HG02884 (cell line): ENCODE data around the gene CDK11A.
"Not testable (repeated sequence)": the region's sequence is repeated elsewhere in the genome, so short reads cannot be mapped to it uniquely, and the experiment has no call there.

ENCODE experiments used
- ATAC-seq: cut with Tn5 transposase; IDR thresholded peaks from one replicate; pipeline ENCODE4 v1.9.1; 2021; ENCODE audit warnings: mild to moderate bottlenecking, moderate library complexity; ENCODE audit not compliant: unreplicated experiment

CDK11A gene

DNA sequence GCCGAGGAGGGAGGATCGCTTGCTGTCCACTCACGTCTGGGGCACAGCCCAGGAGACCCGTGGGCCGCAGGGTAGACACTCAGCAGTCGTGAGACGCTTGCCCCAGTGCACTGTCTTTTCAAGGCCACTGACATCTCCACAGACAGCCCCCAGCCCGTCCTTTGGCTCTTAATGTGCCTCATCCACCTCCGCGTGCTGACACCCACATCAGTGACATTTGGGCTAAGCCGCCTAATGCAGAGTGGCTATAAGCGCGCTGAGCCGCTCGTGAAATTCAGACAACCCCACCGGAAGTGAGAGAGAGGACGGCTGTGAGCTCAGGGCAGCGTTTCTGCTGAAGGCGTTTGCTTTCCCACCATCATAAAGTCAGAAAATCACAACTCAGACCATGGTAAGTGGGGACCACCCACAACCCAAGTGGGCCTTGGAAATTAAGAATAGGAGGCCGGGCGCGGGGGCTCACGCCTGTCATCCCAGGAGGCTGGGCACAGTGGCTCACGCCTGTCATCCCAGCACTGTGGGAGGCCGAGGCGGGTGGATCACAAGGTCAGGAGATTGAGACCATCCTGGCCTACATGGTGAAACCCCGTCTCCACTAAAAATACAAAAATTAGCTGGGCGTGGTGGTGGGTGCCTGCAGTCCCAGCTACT, 40.0 kb downstream of the CDK11A start:
- no peak for ATAC-seq

DNA sequence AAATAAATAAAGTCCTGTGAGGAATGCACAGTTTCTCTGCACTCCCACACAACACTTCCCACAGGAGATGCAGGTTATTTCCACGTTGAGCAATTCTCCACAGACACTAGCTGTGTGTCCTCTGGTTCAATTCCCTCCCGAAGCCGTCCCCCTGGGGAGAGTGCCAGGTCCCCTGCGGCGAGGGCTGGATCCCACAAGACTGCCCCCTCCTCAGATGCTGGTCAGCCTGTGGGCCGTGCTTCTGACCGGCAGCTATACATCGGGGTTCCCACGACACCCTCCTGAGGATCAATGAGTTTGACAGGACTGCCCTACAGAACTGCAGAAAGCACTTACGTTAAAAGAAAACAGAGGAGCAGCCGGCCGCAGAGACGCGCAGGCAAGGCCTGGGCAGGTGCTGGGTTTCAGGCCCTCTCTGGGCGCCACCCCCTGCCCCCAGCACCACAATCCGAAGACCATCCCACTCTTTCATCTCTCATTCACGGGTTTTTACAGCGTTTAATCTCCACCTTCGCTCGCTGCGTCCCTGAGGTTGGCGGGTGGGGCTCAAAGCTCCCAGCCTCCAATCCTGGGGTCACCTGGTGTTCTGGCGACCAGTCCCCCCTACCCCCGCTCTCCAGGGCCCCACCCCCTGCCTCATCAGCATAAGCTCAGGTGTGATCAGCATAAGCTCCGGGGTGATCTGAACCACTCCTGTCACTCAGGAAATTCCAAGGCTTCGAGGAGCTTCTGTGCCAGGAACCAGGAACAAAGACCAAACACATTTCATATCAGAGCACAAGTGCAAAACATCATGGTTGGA, 40.9 kb downstream of the CDK11A start:
- no peak for ATAC-seq

GRCh38 chr1:1680912-1681273, 43.3 kb downstream of the CDK11A start:
- no peak for ATAC-seq

DNA sequence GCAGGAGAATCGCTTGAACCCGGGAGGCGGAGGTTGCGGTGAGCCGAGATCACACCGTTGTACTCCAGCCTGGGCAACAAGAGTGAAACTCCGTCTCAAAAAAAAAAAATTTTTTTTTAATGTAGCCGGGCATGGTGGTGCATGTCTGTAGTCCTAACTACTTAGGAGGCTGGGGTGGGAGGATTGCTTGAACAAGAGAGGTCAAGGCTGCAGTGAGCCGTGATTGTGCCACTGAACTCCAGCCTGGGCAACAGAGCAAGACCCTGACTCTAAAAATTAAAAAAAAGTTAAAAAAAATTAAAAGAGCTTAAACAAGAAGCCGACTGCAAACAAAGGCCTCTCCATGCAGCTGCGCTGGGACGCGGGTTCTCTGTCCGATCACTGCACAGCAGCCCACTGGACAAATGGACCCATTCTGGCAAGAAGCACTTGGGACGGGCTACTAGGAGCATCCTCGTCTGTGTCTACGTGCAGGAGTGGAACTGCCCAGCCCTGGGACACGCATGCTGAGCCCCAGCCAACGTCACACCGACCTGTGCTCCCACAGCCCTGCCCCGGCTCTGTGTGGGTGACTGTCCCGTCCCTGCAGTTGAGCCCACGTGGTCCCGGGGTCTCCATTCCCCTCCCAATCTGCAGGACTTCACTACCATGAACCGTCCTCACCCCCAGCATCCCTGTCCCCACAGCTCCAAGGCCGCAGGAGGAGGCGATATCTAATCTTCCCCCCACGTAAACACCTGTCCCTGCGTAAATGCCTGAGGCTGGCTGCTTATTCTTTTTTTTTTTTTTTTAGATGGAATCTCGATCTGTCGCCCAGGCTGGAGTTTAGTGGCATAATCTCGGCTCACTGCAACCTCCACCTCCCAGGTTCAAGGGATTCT, 43.9 kb downstream of the CDK11A start:
- no peak for ATAC-seq

GRCh38 chr1:1678581-1679380, 45.4 kb downstream of the CDK11A start:
- no peak for ATAC-seq

DNA sequence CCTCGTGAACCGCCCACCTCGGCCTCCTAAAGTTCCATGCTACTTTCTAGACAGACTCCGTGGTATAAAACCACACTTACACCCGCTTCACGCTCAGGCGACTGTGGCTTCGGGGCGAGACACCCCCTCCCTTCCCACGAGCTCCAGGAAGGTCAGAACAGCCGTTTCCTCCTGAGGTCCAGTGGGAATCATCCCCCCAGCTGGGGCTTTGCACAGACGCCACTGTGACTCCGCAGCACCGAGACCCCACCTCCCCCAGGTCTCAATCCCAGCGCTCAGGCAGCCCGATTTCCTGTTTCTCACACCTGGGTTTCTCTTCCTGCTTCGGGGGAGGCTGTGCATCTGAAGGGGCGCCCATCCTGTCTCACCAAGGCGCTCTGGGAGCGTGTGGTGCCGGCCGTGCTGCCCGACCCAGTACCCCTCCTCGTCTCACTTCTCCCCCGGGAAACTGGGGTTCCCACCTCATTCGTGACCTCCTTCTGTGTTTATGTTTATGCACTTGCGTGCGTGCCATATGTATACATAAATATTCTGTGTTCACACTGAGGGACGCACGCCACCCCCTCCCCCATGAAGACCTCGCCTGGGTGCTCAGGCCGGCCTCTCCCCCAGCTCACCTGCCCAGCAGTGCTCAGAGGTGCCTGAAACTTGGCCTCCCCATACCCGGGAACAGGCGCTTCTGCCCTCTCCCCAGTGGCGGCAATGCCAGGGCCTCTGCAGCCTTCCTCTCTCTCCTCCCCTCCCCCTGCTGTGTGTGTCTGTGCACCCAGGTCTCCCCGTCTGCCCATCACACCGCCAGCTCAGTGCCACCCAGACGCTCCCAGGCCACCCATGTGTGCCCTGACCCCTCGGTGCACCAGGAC, 46.2 kb downstream of the CDK11A start:
- ATAC-seq = peak; percentile 54

DNA sequence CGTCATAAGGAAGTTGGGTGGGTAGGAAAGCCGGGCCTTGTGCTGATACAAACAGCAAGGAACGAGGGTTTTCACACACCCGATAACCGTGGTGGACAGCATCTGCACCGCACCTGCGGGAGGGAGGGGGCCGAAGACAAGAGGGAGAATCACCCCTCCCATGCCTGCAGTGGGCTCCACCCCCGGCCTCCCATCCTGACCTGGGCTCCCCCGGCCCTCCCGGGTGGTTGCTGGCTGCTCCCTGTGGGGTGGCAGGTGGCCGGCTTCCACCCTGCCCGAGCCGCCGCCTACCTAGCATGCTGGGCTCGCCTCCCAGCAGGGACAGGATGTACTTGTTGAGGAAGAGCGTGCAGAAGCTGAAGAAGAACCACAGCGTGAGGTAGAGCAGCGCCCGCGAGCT, 48.1 kb downstream of the CDK11A start:
- ATAC-seq = not testable (repeated sequence)

DNA sequence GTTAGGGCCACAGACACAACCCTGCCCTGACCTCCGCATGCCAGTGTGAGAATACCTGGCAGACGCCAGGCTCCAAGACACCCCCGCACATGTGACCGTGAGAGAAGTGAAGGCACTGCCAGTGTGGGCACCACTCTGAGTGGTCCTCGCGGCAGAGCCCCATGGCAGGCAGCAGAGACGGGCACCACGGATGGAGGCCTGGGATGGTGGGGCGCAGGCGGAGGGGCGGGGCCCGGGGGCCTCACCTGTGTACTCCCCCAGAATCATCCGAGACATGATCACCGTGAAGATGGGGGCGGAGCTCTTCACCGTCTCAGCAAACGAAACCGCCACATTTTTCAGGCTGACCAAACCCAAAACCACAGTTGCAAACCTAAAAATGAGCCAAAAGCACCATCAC, 48.9 kb downstream of the CDK11A start:
- not testable (repeated sequence) for ATAC-seq

GRCh38 chr1:1674806-1675205, 49.4 kb downstream of the CDK11A start:
- not testable (repeated sequence) for ATAC-seq

DNA sequence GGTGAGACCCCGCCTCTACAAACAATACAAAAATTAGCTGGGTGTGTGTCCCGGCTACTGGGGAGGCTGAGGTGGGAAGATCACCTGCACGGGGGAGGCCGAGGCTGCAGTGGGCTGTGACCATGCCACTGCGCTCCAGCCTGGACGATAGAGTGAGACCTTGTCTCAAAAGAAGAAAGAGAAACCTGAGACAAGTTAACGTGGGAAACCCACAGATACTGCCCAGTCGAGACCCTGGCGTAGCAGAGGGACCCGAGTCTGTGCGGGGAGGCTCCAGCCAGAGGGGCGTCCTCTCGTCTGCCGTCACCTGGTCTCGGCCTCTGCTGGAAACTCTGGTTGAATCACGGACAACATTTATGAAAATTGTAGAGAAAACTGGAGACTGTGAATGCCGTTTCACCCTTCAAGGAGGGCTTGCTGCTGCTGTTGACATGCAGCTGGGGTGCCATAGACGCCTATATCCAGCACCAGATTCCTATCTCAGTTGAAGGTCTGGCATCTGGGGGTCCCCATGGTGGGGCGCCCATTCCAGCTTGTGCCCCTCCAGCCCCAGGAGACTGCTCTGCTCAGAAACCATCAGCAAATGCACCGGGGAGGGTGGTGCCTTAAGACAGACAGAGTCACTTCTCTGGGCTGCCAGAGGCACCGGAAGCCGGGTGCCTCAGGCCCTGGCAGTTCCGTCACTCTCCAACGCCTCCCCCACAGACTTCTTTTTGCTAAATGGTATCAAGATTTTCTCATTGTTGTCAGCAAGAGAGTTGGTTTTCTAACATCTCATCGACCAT, 51.8 kb downstream of the CDK11A start:
- no peak for ATAC-seq

- ATAC-seq = no peak
Measured at GRCh38 chr1:1671365-1672119, 52.6 kb downstream of the CDK11A start.

- no peak for ATAC-seq
Measured at GRCh38 chr1:1670866-1671265, 53.3 kb downstream of the CDK11A start.

DNA sequence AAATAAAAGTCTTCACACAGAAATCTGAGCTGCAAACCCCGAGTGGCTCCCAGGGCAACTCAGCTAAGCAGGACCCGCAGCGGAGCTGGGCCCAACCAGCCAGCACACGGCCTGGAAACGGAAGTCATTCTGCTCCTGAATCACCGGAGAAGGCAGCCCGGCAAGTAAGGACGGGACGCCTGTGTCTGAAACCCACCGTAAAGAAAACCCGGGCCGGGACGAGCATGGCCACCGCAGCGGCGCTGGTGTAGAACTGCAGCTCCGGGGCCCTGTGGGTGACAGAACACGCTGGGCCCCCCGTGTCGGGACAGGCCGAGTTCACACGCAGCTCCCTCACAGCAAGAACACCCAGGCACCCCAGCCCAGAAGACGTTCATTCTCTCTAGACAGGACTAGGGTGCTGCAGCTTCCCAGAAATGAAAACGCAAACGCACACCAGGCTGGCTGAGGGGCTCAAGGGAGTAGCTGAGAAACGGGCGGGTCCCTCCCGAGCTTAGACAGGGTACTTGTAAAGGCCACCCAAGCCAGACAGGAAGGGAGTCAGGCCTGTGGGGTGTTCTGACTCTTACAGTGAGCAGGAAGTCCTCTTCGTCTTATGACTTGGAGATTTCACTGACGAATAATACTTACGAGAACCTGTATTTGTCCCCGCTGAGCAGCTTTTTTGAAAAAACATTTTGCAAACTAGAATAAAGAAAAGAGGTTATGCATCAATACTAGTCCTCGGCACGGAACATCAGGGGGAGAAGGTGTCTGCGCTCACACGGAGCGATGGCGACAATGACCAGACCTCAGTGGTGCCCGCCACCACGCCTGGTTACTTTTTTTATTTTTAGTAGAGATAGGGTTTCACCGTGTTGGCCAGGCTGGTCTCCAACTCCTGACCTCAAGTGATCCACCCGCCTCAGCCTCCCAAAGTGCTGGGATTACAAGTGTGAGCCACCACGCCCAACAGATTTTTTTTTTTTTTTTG, 54.4 kb downstream of the CDK11A start:
- ATAC-seq = no peak

DNA sequence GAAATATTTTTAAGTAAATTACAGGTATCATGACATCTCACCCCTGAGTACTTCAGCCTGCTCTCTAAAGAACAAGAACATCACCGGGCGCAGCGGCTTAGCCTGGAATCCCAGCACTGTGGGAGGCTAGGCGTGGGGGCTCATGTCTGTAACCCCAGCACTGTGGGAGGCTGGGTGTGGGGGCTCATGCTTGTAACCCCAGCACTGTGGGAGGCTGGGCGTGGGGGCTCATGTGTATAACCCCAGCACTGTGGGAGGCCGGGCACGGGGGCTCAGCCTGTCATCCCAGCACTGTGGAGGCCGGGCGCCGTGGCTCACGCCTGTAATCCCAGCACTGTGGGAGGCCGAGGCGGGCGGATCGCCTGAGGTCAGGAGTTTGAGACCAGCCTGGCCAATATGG, 57.6 kb downstream of the CDK11A start:
- no peak for ATAC-seq

DNA sequence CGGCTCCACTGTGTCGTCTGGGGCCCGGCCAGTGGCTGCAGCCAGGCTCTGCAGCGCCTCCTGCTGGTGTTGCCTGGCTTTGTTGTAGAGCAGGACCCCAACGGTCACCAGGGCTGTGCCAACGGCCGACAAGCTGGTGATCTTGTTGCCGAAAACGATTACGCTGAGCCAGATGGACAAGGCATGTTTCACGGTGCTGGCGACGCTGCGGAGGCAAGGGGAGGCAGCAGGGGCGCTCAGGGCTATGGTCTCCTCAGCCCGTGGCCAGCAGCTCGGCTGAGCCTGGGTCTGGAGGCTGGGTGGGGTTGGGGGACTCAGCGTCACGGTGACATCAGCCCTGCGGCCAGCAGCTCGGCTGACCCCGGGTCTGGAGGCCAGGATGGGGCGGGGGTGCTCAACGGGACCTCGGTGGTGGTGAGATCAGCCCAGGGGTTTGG, 58.3 kb downstream of the CDK11A start:
- no peak for ATAC-seq

DNA sequence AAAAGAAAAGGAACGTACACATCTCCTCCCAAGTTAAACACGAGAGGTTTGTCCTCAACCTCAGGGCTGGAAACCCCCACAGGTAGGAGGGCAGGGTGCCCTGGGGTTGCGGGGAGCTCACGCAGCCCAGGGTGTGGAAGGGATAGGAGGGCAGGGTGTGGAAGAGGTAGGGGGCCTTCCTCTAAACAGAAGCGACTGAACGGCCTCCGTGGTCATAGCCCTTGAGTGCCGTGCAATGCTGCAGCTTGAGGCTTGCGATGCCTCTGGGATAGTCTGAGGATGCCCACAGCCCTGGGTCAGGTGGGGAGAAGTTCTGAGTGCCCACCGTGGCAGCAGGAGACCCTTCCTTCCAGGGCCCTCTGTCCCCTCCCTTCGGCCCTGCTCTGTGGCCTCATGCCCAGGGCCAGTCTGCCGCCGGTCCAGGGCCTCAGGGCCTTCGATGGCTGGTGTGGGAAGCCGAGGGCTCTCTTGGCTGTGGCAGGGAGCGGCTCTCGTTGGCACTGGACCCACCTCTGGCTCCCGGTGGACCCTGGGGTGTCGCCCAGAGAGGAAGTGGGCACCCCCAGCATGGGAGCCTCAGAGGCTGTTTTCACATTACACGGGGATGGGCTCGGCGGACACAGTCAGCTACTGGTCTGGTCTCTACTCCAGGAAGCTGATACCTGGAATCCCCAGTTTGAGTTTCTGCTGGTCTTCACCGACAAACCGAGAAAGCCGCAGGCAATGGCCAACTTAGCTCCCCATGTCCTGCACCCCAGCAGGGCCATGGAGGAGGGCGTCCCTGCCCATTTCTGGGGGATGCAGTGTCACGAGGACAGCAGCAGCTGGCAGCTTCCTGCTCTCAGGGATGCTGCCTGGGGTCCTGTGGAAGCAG, 59.0 kb downstream of the CDK11A start:
- ATAC-seq = no peak
